ENCODE results near the gene IL1RAPL2. TPM values are rescaled to one million over a fixed set of nuclear protein-coding genes. Genes with fewer than 3 reads are reported as not detected.

Gene IL1RAPL2
- total RNA-seq, 2 experiments from 2014 or later = not detected

DNA sequence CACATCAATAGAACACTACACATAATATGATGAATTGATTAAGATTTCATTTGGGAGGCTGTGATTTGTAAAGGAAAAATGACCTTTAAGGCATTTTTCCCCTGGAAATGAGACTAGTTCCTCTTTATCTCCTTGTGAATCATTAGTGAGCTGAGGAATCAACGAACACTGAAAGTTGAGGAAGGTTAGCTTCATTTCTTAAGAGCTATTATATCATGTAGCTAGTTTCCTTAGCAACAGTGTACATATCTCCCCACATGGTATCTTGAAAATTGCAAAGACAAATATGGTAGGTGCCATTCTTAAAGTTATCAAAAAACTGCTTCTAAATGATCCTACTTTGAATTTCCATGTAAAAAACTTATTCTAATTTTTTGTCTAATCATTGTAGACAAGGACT lies 1128.8 kb downstream of the IL1RAPL2 start:
- no peaks in the 10 kb centered on the region for H3K27me3 Mint-ChIP-seq
- POLR2A ChIA-PET = no interaction called here
- no peaks in the 10 kb centered on the region for H3K36me3 Mint-ChIP-seq (ENCODE audit: low read depth)
- no peak overlapping the region for H3K4me3 Mint-ChIP-seq
- H3K9me3 Mint-ChIP-seq = no peaks in the 10 kb centered on the region
- CTCF ChIA-PET = no interaction called here
- DNase-seq = no peak
- H3K27ac Mint-ChIP-seq = no peak overlapping the region
- H3K4me1 Mint-ChIP-seq = no peaks in the 10 kb centered on the region

- no peaks in the 10 kb centered on the region for H3K4me1 Mint-ChIP-seq
- CTCF ChIA-PET = no interaction called here
- H3K27me3 Mint-ChIP-seq = no peaks in the 10 kb centered on the region
- POLR2A ChIA-PET = no interaction called here
- DNase-seq = no peak
- H3K36me3 Mint-ChIP-seq (ENCODE audit: low read depth) = no peaks in the 10 kb centered on the region
- H3K4me3 Mint-ChIP-seq = no peak overlapping the region
- no peak overlapping the region for H3K27ac Mint-ChIP-seq
- H3K9me3 Mint-ChIP-seq = no peaks in the 10 kb centered on the region
Observed at GRCh38 chrX:105695451-105695850, 1129.5 kb downstream of the IL1RAPL2 start.

DNA sequence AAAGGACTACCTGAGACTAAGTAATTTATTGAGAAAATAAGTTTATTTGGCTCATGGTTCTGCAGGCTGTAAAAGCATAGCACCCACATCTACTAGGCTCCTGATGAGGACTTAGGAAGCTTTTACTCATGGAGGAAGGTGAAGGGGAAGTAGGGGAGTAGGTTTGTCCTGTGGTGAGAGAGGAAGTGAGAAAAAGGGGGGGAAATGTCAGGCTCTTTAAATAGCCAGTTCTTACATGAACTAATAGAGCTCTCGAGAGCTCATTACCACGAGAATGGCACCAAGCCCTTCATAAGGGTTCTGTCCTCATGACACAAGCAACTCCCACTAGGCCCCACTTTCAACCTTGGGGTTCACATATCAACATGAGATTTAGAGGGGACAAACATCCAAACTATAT lies 1130.9 kb downstream of the IL1RAPL2 start:
- Mint-ChIP-seq H3K27me3 (no peaks in the 10 kb centered on the region), H3K36me3 (ENCODE audit: low read depth) (no peaks in the 10 kb centered on the region), H3K4me1 (no peaks in the 10 kb centered on the region), H3K9me3 (no peaks in the 10 kb centered on the region), H3K4me3 (no peak overlapping the region), H3K27ac (no peak overlapping the region)
- no peak for DNase-seq
- ChIA-PET POLR2A (no interaction called here), CTCF (no interaction called here)

DNA sequence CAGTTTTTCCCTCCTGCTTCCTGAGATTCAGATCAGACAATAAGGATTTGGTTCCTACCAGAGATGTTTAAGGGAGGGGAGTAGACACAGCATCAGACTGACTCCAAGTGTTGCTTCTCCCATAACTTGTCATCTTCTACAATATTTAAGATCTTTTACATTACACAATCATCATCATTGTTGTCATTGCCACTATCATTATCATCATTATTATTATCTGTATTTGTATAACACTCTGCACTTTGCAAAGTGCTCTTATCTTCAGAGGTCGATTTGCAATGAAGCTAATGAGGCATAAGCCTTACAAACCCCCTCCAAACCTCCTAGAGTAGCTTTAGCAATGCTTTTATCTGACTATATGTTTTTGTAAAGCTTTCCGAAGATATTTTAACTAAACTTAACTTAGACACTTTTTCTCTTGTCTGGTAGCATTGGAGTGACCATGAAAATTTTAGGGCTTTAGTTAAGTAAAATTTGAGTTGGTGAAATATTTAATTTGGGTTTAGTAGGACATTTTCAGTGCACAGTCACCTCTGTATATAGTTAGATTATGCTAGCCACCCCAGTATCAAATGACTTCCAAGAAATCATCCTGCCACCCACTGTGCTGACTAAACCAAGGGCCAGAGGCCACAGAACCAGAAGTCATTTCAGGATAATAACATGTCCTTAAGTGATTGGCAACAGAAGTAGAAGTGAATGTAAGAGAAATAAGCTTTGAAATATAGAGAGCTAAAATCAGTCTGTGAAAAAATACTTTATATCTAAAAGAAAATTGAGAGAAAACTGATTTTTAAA lies 1132.2 kb downstream of the IL1RAPL2 start:
- H3K4me3 Mint-ChIP-seq = no peak overlapping the region
- ChIA-PET POLR2A (no interaction called here), CTCF (no interaction called here)
- H3K4me1 Mint-ChIP-seq = no peaks in the 10 kb centered on the region
- H3K27me3 Mint-ChIP-seq = no peaks in the 10 kb centered on the region
- no peaks in the 10 kb centered on the region for H3K36me3 Mint-ChIP-seq (ENCODE audit: low read depth)
- no peak overlapping the region for H3K27ac Mint-ChIP-seq
- H3K9me3 Mint-ChIP-seq = no peaks in the 10 kb centered on the region
- no peak for DNase-seq

GRCh38 chrX:105700331-105700730 lies 1134.3 kb downstream of the IL1RAPL2 start:
- ChIA-PET POLR2A (no interaction called here), CTCF (no interaction called here)
- Mint-ChIP-seq H3K36me3 (ENCODE audit: low read depth) (no peaks in the 10 kb centered on the region), H3K27ac (no peak overlapping the region), H3K27me3 (no peaks in the 10 kb centered on the region), H3K4me1 (no peaks in the 10 kb centered on the region), H3K9me3 (no peaks in the 10 kb centered on the region), H3K4me3 (no peak overlapping the region)
- no peak for DNase-seq

DNA sequence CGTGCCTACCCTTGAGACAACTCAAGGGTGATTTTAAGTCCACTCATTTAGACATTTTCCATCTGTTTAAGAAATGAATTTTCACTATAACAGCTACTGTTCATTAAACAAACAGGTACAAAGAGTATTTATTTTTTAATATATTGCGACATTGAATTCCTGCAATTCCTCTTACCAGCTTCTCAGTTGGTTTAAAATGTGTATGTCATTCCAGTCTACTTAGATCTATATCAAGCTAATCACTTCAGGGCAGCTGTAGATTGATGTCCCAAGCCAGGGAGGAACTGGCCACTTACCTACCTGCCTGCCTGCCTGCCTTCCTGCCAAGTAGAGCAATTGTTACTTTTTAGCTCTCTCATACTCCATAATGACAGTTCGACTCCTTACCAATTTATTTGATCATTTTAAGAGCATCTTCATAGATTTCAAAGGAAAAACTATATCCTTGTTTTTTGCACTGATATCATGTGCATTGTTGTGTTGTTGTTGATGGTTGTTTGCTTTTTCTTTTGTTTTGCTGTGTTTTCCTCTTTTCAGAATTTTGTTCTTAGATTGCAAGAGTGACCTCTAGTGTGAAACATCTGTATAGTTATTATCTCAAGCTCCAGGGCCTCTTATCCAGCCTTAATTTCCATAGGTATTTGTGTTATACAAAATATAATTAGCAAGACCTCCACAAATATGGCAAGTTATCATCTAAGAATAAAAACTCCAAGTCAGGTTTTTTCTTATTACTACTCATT lies 1135.5 kb downstream of the IL1RAPL2 start:
- CTCF ChIA-PET = no interaction called here
- H3K27ac Mint-ChIP-seq = no peak overlapping the region
- H3K4me3 Mint-ChIP-seq = no peak overlapping the region
- H3K4me1 Mint-ChIP-seq = no peaks in the 10 kb centered on the region
- H3K9me3 Mint-ChIP-seq = no peaks in the 10 kb centered on the region
- POLR2A ChIA-PET = no interaction called here
- no peaks in the 10 kb centered on the region for H3K27me3 Mint-ChIP-seq
- no peaks in the 10 kb centered on the region for H3K36me3 Mint-ChIP-seq (ENCODE audit: low read depth)
- no peak for DNase-seq

DNA sequence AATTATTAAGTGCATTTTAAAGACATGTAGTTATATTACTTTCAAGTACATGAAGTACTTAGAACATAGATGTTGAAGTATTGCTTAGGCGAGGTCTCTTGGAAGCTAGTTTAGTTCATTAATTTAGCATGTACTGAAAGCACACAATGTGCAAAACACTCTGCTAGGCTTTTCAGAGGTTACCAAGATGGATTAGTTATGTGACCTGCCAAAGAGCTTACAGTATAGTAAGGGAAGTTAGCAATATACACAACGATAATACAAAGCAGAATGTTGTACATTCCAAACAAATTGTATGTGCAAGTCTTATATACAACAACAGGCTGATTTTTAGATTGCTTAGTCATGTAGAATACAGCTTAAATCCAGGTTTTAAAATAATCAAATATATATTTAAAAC lies 1137.9 kb downstream of the IL1RAPL2 start:
- DNase-seq = no peak
- ChIA-PET POLR2A (no interaction called here), CTCF (no interaction called here)
- no peaks in the 10 kb centered on the region for H3K4me1 Mint-ChIP-seq
- H3K9me3 Mint-ChIP-seq = no peaks in the 10 kb centered on the region
- no peaks in the 10 kb centered on the region for H3K27me3 Mint-ChIP-seq
- no peak overlapping the region for H3K27ac Mint-ChIP-seq
- no peak overlapping the region for H3K4me3 Mint-ChIP-seq
- H3K36me3 Mint-ChIP-seq (ENCODE audit: low read depth) = no peaks in the 10 kb centered on the region

GRCh38 chrX:105706041-105706440 lies 1140.0 kb downstream of the IL1RAPL2 start:
- Mint-ChIP-seq H3K27me3 (no peaks in the 10 kb centered on the region), H3K4me3 (no peak overlapping the region), H3K36me3 (ENCODE audit: low read depth) (no peaks in the 10 kb centered on the region), H3K4me1 (no peaks in the 10 kb centered on the region), H3K9me3 (no peaks in the 10 kb centered on the region), H3K27ac (no peak overlapping the region)
- ChIA-PET CTCF (no interaction called here), POLR2A (no interaction called here)
- DNase-seq = no peak

DNA sequence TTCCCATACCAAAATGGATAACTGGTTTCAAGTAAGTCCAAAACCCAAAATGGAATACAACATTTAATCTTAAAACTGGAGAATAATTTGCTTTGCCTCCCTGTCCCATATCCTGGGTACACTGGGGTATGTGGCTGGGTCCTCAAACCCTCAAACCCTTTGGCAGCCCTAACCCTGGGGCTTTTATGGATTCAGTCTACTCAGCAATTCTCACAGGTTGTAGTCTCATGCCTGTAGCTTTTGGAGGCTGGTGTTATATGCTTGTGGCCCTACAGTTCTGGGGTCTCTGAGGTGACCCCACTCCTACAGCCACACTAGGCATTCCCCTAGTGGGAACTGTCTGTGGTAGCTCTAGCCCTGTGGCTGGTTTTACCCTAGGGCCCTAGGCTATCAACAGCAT lies 1145.8 kb downstream of the IL1RAPL2 start:
- Mint-ChIP-seq H3K9me3 (no peaks in the 10 kb centered on the region), H3K27ac (no peak overlapping the region), H3K4me1 (no peaks in the 10 kb centered on the region), H3K27me3 (no peaks in the 10 kb centered on the region), H3K4me3 (no peak overlapping the region), H3K36me3 (ENCODE audit: low read depth) (no peaks in the 10 kb centered on the region)
- DNase-seq = no peak
- POLR2A ChIA-PET = no interaction called here
- CTCF ChIA-PET = no interaction called here

DNA sequence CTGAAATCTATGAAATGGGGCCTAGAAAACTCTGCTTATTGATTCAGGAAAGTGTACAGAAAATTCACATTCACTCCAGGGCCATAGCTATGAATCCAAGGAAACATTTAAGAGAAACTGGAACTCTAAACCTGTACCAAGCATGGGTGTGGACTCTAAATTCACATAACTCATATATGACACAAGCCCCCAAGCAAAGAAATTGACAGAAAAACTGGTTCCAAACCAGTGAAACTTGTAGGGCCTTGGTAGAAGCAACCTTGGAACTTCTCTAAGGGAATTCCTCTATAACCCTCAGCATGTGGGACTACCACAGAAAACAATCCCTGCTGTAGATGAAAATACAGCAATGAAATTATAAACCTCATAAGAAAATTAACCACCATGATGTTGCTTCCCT lies 1149.7 kb downstream of the IL1RAPL2 start:
- CTCF ChIA-PET = no interaction called here
- no peak overlapping the region for H3K4me3 Mint-ChIP-seq
- no peak overlapping the region for H3K27ac Mint-ChIP-seq
- H3K9me3 Mint-ChIP-seq = no peaks in the 10 kb centered on the region
- POLR2A ChIA-PET = no interaction called here
- no peak for DNase-seq
- H3K4me1 Mint-ChIP-seq = no peaks in the 10 kb centered on the region
- no peaks in the 10 kb centered on the region for H3K27me3 Mint-ChIP-seq
- no peaks in the 10 kb centered on the region for H3K36me3 Mint-ChIP-seq (ENCODE audit: low read depth)

DNA sequence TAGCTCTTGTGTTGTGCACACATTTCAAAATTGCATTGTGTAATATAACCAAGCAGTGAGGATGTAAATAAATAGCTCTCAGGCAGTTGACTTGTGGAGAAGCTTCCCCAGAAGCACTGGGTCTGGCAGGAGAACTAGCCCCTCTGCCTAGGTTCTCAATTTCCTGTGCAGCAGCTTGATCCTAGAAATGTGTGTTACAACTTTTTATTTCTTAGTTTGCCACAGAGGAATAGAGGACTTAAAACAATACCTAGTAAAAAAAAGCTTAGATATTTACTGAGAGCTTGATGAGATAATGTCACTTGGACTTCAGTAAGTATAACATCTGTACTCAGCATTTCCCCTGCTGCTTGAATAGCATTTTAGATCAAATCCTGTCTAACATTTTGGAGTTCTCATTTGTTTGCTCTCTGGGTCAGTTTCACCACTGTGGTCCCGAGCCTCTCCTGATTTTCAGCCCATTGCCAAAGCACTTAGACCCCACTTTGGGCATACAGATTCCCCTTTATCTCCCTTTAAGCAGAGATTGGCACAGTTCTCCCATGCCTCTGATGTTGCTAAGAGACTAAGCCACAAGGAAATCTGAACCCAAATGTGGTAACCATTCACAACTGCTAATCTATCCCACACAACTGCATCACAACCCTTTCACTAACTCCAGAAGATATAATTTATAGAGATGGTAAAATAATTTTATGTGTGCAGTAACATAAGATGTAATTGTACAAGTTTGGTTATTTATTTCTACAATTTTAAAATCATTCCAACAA lies 1158.2 kb downstream of the IL1RAPL2 start:
- H3K9me3 Mint-ChIP-seq = no peaks in the 10 kb centered on the region
- no peak for DNase-seq
- no peak overlapping the region for H3K4me3 Mint-ChIP-seq
- H3K27ac Mint-ChIP-seq = no peak overlapping the region
- POLR2A ChIA-PET = no interaction called here
- H3K27me3 Mint-ChIP-seq = no peaks in the 10 kb centered on the region
- H3K4me1 Mint-ChIP-seq = no peaks in the 10 kb centered on the region
- CTCF ChIA-PET = no interaction called here
- no peaks in the 10 kb centered on the region for H3K36me3 Mint-ChIP-seq (ENCODE audit: low read depth)

- Mint-ChIP-seq H3K4me1 (no peaks in the 10 kb centered on the region), H3K9me3 (no peaks in the 10 kb centered on the region), H3K27ac (no peak overlapping the region), H3K27me3 (no peaks in the 10 kb centered on the region), H3K4me3 (no peak overlapping the region), H3K36me3 (ENCODE audit: low read depth) (no peaks in the 10 kb centered on the region)
- no peak for DNase-seq
- POLR2A ChIA-PET = no interaction called here
- CTCF ChIA-PET = no interaction called here
Observed at GRCh38 chrX:105725228-105725627, 1159.2 kb downstream of the IL1RAPL2 start.

DNA sequence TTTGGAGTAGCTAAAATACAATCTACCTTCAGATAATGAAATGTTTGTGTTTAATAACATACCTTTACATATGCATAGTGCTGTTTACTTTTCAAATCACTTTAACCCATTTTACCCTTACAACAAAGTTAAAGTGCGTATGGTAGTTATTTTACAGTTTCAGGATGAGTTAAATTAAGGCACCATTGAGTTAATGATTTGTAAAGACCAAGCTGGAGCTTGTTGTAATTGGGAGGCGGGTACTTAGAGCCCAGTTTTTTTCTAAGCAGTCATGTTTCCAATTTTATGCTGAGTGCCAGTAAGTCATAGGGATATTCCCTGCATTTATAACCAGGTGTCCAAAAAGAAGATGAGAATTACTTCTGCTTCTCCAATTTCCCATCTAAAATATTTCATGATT lies 1172.2 kb downstream of the IL1RAPL2 start:
- POLR2A ChIA-PET = no interaction called here
- CTCF ChIA-PET = no interaction called here
- no peak for DNase-seq
- Mint-ChIP-seq H3K27me3 (no peaks in the 10 kb centered on the region), H3K4me3 (no peak overlapping the region), H3K27ac (no peak overlapping the region), H3K4me1 (no peaks in the 10 kb centered on the region), H3K36me3 (ENCODE audit: low read depth) (no peaks in the 10 kb centered on the region), H3K9me3 (no peaks in the 10 kb centered on the region)

Measured in activated CD4-positive, alpha-beta T cell treated with anti-CD3 and anti-CD28 coated beads, Interleukin-2, amount 10 ng/mL, durations not matched to agents 7 days and 5 days (primary cell).